RPMI8226 (cell line): Measurements from ENCODE around the gene BAZ1A.
A peak's percentile ranks its signal among the peaks of the same experiment; 100 is the strongest.

ENCODE experiments used
- DNase-seq: peaks from one replicate; pipeline ENCODE4 v3.0.0-alpha.2; 2015

Gene BAZ1A

GRCh38 chr14:34875031-34875922, at the start of gene BAZ1A:
Gene BAZ1A, minus strand, starts transcription at chr14:34875360. Its CDS starts 756 bp downstream, at chr14:34874604.
- DNase-seq = peak; percentile 59

DNA sequence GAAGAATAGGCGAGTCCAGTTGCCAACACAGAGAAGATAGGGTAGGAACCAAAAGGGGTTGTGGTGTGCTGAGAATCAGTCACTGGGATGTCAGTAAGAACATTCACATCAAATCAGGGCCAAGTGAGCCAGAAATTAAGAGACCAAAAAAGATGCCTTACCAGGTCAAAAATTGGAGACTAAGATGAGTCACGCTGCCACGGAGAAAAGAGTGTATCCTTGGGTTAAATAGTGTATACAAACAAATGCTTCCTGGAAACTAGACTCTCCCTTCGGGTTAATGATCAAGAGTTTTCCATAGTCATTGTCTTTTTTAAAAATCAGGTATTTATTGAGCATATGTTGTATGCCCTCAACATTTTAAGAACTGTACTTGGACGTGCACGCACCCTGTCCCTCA, 45.2 kb upstream of the BAZ1A start:
- no peak for DNase-seq

DNA sequence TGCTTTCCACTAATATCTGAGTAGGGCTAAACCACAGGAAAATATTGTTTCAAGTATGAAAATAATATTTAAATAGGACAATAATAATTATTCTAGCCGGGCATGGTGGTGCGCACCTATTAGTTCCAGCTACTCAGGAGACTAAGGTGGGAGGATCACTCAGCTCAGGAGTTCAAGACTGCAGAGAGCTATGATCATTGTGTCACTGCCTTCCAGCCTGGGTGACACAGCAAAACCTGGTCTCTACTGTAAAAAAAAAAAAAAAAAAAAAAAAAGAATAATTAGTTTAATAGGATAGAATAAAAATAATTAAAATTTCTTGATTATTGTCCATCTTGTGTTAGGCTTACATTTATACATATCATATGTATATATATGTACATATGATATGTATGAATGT, 38.5 kb upstream of the BAZ1A start:
- DNase-seq = no peak

DNA sequence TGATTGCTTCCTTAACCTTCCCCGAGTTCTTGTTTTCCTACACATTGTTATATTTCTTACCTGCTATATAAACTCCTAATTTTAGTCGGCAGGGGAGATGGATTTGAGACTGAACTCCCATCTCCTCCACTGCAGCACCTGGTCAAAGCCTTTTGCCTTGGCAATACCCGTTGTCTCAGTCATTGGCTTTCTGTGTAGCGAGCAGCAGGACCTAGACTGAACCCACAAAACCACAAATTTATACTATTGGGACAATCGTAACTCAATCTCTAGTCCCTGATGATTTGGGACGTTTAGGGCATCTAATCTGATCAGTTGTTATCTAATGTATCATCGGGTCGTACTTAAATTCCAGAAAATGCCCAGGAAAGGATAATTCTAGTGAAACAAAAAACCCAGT, 37.8 kb upstream of the BAZ1A start:
- no peak for DNase-seq

DNA sequence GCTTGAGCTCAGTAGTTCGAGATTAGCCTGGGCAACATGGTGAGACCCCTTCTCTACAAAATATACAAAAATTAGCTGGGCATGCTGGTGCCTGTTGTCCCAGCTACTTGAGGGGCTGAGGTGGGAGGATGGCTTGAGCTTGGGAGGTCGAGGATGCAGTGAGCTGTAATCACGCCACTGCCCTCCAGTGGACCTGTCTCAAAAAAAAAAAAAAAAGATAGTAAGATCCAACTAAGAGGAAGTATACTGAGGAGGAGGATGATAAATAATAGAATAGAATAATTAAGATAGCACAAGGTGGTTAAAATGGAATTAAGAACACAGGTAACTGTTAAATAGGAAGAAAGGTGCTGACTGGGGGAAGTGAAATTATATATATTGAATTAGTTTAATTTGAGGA, 37.0 kb upstream of the BAZ1A start:
- no peak for DNase-seq

- no peak for DNase-seq
These were observed 36.3 kb upstream of the BAZ1A start for GRCh38 chr14:34911209-34912150.

GRCh38 chr14:34906287-34906686, 31.1 kb upstream of the BAZ1A start:
- no peak for DNase-seq

DNA sequence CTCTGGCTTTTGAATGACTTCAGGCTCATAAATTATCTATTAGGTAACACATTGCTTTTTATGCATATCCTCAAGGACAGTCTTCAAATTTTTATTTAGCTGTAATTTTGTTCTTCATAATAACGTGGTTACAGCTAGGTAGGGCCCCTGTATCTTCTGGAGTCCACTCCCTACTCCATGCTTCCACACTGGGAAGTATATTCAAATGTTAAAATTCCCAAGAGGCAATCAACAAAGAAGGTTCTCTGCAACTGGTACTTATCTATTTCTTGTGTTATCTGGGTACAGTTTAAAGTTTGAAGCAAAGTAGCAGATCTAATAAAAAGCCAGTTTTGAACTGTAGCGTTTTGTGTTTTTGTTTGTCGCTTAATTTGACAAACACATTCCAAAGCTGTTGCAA, 20.1 kb upstream of the BAZ1A start:
- DNase-seq = no peak

DNA sequence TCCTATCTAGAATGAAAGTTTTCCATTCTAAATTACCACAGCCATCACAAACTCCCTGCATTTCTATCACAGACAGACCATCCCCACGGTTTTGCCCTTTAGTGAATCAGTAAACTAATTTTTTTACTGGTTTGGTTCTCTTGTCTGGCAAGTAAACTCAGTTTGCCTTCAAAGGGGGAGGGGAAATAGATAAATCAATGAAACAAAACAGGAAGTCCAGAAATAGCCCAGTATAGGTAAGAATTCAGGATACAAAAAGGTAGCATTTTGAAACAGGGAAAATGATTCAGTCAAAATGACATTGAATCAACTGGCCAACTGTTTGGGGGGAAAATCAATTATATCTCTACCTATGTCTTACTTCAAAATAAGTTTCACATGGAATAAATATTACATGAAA, 15.8 kb upstream of the BAZ1A start:
- no peak for DNase-seq

GRCh38 chr14:34888186-34888585, 13.0 kb upstream of the BAZ1A start:
- DNase-seq = no peak

- no peak for DNase-seq
These were observed 8.8 kb upstream of the BAZ1A start for GRCh38 chr14:34883954-34884353.

DNA sequence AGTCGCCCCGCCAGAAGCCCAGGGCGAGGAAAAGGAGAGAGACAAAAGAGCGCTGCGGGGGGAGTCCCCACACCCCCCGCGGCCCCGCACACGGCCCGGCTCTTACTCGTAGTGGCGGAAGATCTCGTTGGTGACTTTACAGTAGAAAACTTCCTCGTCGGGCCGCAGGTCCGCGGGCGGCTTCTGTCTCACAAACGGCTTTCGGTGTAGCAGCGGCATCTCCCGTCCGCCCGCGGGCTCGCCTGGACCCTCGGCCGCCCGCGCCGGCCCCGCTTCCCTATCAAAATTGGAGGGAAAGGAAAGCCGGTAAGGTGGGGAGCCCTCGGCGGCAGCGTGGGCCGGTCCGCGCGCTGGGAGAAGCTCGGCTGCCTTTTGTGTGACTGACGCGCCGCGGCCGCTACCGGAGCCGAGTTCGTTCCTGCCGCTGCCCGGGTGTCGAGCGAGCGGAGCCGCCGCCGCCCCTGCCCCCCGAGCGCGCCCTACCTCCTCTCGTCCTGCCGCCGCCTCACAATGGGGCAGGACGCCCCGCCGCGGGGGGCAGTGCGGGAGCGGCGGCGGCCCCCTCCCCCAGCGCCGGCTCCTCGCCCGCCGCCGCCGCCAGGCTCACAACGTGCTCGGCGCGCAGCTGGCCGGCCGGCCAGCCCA, 652 bp downstream of the BAZ1A start:
- DNase-seq = peak; percentile 52

DNA sequence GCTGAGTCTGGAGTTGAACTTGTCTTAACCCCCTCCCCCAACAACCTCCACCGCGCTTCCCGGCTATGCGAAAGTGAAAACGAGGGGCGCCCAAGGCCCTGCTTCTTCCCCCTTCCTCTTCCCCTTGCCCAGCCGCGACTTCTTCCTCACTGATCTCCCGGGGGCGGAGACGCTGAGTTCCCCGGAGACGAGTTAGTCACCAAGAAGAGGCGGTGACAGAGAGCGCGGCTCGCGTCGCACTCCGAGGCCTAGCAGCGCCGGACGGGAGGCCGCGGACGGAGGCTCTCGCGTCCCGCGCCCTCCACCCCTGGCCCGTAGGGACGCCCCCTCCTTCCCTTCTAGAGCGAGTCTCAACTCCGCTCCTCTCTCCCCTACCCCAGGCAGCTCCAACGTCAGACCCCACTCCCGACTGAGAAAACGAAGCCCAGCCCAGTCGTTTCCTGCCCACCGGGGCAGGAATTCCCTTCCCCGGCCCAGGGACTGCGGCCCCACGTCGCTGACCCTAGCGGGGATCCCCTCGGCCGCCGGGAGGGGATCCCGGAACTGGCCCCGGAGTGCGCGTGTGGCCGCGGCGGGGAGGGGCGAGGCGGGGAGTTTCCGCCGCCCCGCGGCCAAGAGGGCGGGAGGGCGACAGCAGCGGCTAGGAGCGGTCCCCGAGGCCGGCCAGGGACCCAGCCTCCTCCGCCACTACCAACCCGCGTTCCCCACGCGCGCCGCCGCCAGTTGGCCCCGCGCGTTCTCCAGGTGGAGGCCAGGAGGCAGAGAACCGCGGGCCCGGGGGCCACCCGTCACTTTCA, 1.4 kb downstream of the BAZ1A start:
- peak; percentile 85 for DNase-seq

DNA sequence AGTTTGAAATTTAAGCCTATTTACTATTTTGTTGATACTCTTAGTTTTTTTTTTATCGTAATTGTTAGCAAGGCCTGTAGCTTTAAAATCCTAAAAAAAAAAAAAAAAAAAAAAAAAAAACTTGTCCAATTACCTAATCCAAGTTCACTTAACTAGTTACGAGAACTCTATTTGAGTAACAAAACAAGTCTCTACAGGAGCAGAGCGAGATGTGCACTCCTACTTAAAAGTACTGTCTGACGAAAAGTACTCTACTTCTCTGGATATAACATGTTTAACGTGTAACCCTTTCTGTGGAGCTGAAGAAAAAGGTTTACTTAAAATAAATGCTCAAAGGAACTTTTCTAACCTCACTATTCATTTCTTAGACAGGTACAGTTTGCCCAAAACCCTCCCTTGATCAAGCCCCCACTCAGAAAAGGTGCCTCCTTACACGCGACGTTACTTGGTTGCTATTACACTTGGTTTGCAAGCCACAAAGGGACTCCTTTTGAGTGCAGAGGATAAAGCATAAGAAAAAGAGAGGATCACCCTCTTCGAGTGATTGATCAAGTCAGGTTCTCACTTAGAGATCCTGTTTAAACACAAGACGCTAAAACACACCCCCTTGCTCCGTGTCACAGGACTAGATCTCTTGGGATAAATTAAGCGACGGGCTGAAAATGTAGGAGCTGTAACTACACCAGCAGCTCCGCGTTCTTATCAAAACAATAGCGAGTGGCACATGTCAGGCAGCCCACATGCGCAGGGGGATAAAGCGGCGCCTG, 2.2 kb downstream of the BAZ1A start:
- DNase-seq = peak; percentile 2

DNA sequence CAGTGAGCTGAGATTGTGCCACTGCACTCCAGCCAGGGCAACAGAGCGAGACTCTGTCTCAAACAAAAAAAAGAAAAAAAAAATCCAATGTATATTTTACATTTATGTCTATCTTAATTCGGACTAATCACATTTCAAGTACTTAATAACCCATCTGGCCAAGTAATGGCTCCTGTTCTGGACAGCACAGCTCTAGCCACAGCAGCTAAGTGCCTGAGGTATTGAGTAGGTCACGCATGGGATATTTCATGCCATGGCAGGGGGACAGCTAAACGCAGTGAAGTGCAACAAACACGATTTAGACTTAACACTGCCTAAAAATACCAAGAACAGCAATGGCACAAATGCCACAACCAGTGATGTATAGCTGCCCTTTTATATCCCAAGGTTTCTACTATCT, 8.0 kb downstream of the BAZ1A start:
- DNase-seq = no peak

- DNase-seq = no peak
These were observed 9.1 kb downstream of the BAZ1A start for GRCh38 chr14:34865889-34866574.

GRCh38 chr14:34863844-34864243, 11.3 kb downstream of the BAZ1A start:
- no peak for DNase-seq

- DNase-seq = no peak
These were observed 16.4 kb downstream of the BAZ1A start for GRCh38 chr14:34858765-34859164.

DNA sequence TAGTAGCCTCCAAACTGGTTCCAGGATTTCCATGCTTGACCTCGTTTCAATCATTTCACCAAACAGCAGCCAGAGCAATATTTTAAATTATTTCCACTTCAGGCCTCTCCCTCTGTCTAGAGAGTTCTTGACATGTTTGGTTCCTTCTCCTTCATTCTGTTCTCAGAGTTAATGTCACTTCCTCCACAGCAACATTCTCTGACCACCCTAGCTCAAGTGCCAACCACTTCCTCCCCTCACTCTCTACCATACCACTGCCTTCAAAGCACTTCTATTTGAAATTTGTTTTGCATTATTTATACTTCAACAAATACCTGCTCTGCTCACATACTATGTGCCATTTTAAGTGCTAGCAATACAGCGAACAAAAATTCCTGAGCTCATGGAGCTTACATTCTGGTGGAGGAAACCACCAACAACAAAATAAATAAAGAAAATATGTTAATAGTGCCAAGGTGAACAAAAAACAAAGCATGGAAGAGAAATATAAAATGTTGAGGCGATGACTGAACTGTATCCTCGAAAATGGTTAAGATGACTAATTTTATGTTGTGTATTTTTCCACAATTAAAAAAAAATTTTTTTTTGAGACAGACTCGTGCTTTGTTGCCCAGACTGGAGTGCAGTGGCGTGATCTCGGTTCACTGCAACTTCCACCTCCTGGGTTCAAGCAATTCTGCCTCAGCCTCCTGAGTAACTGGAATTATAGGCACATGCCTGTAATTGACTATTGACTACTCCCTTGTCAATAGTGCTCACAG, 17.3 kb downstream of the BAZ1A start:
- DNase-seq = no peak

- DNase-seq = no peak
These were observed 22.1 kb downstream of the BAZ1A start for GRCh38 chr14:34853041-34853440.
